H9 (cell line): Measurements from ENCODE around the gene HSPA12A. TPM values are rescaled to one million over a fixed set of nuclear protein-coding genes. Genes with fewer than 3 reads are reported as not detected.
A peak's percentile ranks its signal among the peaks of the same experiment; 100 is the strongest.

Experiments
- DNase-seq: peaks from one replicate; pipeline ENCODE4 v3.0.0-alpha.2; 2017
- H2AFZ ChIP-seq: one replicate; pipeline ENCODE4 v1.6.1; 2013; ENCODE audit warnings: mild to moderate bottlenecking, low read length, control low read depth, moderate library complexity
- H2AK5ac ChIP-seq: 2 replicates; pipeline ENCODE4 v1.6.1; 2013; ENCODE audit warnings: low read length, control low read depth, mixed read lengths; ENCODE audit not compliant: insufficient read length
- H2BK120ac ChIP-seq: one replicate; pipeline ENCODE4 v1.6.1; 2013; ENCODE audit warnings: low read depth, mild to moderate bottlenecking, low read length, control low read depth, inconsistent platforms; ENCODE audit not compliant: poor library complexity, severe bottlenecking
- H2BK12ac ChIP-seq: 2 replicates; pipeline ENCODE4 v1.6.1; 2013; ENCODE audit warnings: low read length, control low read depth, mixed read lengths, low read depth; ENCODE audit not compliant: insufficient read length
- H2BK15ac ChIP-seq: 2 replicates; pipeline ENCODE4 v1.6.1; 2013; ENCODE audit warnings: low read depth, low read length, control low read depth
- H2BK20ac ChIP-seq: one replicate; pipeline ENCODE4 v1.6.1; 2013; ENCODE audit warnings: low read depth, mild to moderate bottlenecking, low read length, control low read depth, inconsistent platforms; ENCODE audit not compliant: poor library complexity, severe bottlenecking
- H2BK5ac ChIP-seq: 2 replicates; pipeline ENCODE4 v1.6.1; 2013; ENCODE audit warnings: low read length, control low read depth, mixed read lengths; ENCODE audit not compliant: insufficient read length
- H3K14ac ChIP-seq: 2 replicates; pipeline ENCODE4 v1.6.1; 2013; ENCODE audit warnings: low read length, control low read depth; ENCODE audit not compliant: insufficient read depth
- H3K18ac ChIP-seq: 2 replicates; pipeline ENCODE4 v1.6.1; 2013; ENCODE audit warnings: low read depth, mild to moderate bottlenecking, mixed read lengths, low read length, control low read depth; ENCODE audit not compliant: insufficient read length
- H3K23ac ChIP-seq: 2 replicates; pipeline ENCODE4 v1.6.1; 2013; ENCODE audit warnings: low read length, control low read depth, mixed read lengths, low read depth; ENCODE audit not compliant: insufficient read length
- H3K23me2 ChIP-seq: 2 replicates; pipeline ENCODE4 v1.6.1; 2013; ENCODE audit warnings: low read depth, mild to moderate bottlenecking, mixed read lengths, low read length, control low read depth; ENCODE audit not compliant: insufficient read length, poor library complexity, severe bottlenecking
- H3K27ac ChIP-seq: 2 replicates; pipeline ENCODE4 v1.5.1; 2013; ENCODE audit warnings: low read length, control low read depth, mixed read lengths, low read depth; ENCODE audit not compliant: insufficient read length
- H3K27me3 ChIP-seq: 2 replicates; pipeline ENCODE4 v1.6.1; 2013; ENCODE audit warnings: low read length, control low read depth, inconsistent platforms; ENCODE audit not compliant: insufficient read depth
- H3K4ac ChIP-seq: 2 replicates; pipeline ENCODE4 v1.6.1; 2013; ENCODE audit warnings: low read depth, mild to moderate bottlenecking, control low read depth, inconsistent platforms, low read length, moderate library complexity
- H3K4me1 ChIP-seq: 2 replicates; pipeline ENCODE4 v1.6.1; 2013; ENCODE audit warnings: low read length, control low read depth, inconsistent platforms; ENCODE audit not compliant: insufficient read depth
- H3K4me2 ChIP-seq: 2 replicates; pipeline ENCODE4 v1.6.1; 2013; ENCODE audit warnings: low read length, control low read depth, mixed read lengths; ENCODE audit not compliant: insufficient read length, insufficient read depth
- H3K56ac ChIP-seq: 2 replicates; pipeline ENCODE4 v1.6.1; 2013; ENCODE audit warnings: low read depth, mild to moderate bottlenecking, mixed read lengths, low read length, control low read depth; ENCODE audit not compliant: insufficient read length
- H3K79me1 ChIP-seq: 2 replicates; pipeline ENCODE4 v1.6.1; 2013; ENCODE audit warnings: low read depth, mild to moderate bottlenecking, moderate library complexity, low read length, control low read depth, inconsistent platforms; ENCODE audit not compliant: insufficient read depth, poor library complexity, severe bottlenecking
- H3K79me2 ChIP-seq: 2 replicates; pipeline ENCODE4 v1.6.1; 2013; ENCODE audit warnings: low read length, control low read depth, inconsistent platforms; ENCODE audit not compliant: insufficient read depth
- H3K9ac ChIP-seq: 2 replicates; pipeline ENCODE4 v1.6.1; 2013; ENCODE audit warnings: low read length, control low read depth, mixed read lengths; ENCODE audit not compliant: insufficient read length; ENCODE audit errors: extremely low read depth
- H3K9me3 ChIP-seq: one replicate; pipeline ENCODE4 v1.6.1; 2013; ENCODE audit warnings: low read depth, low read length, inconsistent platforms; ENCODE audit not compliant: control insufficient read depth
- H3T11ph ChIP-seq: one replicate; pipeline ENCODE4 v1.6.1; 2013; ENCODE audit warnings: mild to moderate bottlenecking, low read length, control low read depth, inconsistent platforms
- H4K20me1 ChIP-seq: one replicate; pipeline ENCODE4 v1.6.1; 2013; ENCODE audit not compliant: control insufficient read depth, insufficient read length, insufficient read depth
- H4K5ac ChIP-seq: 2 replicates; pipeline ENCODE4 v1.6.1; 2013; ENCODE audit warnings: low read depth, mild to moderate bottlenecking, mixed read lengths, low read length, control low read depth; ENCODE audit not compliant: insufficient read length
- H4K8ac ChIP-seq: replicated peaks from 2 replicates; pipeline ENCODE4 v1.6.1; 2013; ENCODE audit warnings: low read length, control low read depth, mixed read lengths, low read depth; ENCODE audit not compliant: insufficient read length
- H4K91ac ChIP-seq: 2 replicates; pipeline ENCODE4 v1.6.1; 2013; ENCODE audit warnings: low read depth, mild to moderate bottlenecking, moderate library complexity, mixed read lengths, low read length, control low read depth; ENCODE audit not compliant: insufficient read length
- H3K27ac Mint-ChIP-seq, 3 experiments: 2 replicates in 2 of 3; 3 replicates in 1 of 3; pipeline ENCODE4 v1.8.0; 2020 to 2021; ENCODE audit warnings: mixed read lengths in 3 of 3, mild to moderate bottlenecking in 1 of 3, moderate library complexity in 1 of 3
- H3K27me3 Mint-ChIP-seq: 2 replicates; pipeline ENCODE4 v1.8.0; 2021; ENCODE audit warnings: low read depth, mild to moderate bottlenecking, moderate library complexity, mixed read lengths
- H3K36me3 Mint-ChIP-seq, 3 experiments: 2 replicates in 2 of 3; 3 replicates in 1 of 3; pipeline ENCODE4 v1.8.0; 2020 to 2021; ENCODE audit warnings: low read depth in 3 of 3, mixed read lengths in 3 of 3; ENCODE audit not compliant: insufficient read depth in 1 of 3
- H3K4me1 Mint-ChIP-seq, 2 experiments: 2 replicates each; pipeline ENCODE4 v1.8.0; 2020; ENCODE audit warnings: mixed read lengths in 2 of 2
- H3K4me3 Mint-ChIP-seq, 2 experiments: 2 replicates in 1 of 2; 3 replicates in 1 of 2; pipeline ENCODE4 v1.8.0; 2020 to 2021; ENCODE audit warnings: mild to moderate bottlenecking in 2 of 2, mixed read lengths in 2 of 2, moderate library complexity in 1 of 2
- H3K9me3 Mint-ChIP-seq, 2 experiments: 2 replicates in 1 of 2; 3 replicates in 1 of 2; pipeline ENCODE4 v1.8.0; 2020; ENCODE audit warnings: mild to moderate bottlenecking in 2 of 2, mixed read lengths in 2 of 2, moderate library complexity in 1 of 2
- WGBS: extraction: QIAGEN DNeasy Blood & Tissue Kit; methylation state at CpG from one replicate; pipeline ENCODE4 v1.1.7; 2013; ENCODE audit warnings: missing lambda C conversion rate, low lambda C conversion rate, mixed read lengths; ENCODE audit not compliant: insufficient read length; ENCODE audit errors: extremely low coverage; 5-methylcytosine and 5-hydroxymethylcytosine counted together
- total RNA-seq: library from RNA; stranded (reverse); gene quantifications from 2 replicates; pipeline ENCODE4 v1.2.1, GENCODE V29; 2021
- TF ChIP-seq, protein P1 (sequence below): fragments of 200-600 bp; sonication (generic); conservative IDR thresholded peaks from 3 replicates; pipeline ENCODE4 v1.8.0; 2021; ENCODE audit warnings: antibody characterized with exemption, mild to moderate bottlenecking

Gene HSPA12A
- total RNA-seq, 1 experiment from 2014 or later = 3.2 TPM

DNA sequence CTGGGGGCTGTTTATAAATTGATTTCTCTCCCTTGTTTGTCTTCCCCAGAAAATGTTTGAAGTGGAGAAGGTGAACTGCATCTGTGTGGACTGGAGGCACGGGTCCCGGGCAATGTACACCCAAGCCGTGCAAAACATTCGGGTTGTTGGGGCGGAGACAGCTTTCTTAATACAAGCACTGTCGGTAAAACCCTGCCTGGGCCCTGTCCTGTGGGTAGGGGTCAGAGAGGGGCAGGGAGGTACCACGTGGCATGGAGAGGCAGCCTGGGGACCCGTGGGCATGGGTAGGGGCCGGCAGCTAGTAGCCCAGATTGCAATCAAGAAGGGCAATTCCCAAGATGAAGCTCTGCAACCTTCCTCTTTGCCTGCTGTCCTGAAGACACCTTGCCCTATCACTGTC, 115.6 kb downstream of the HSPA12A start:
- no peak overlapping the region for H3K27ac ChIP-seq
- peaks cover 3 to 4% of the 10 kb centered on the region in 2 experiments; a peak in 3 of 4 replicates for H3K4me1 Mint-ChIP-seq
- no peaks in the 10 kb centered on the region for H3K79me1 ChIP-seq
- H2BK120ac ChIP-seq = no peak overlapping the region
- no peak overlapping the region for H3K9ac ChIP-seq
- WGBS = no CpG with 5 or more reads among the region's 9 CpGs
- no peaks in the 10 kb centered on the region for H3K4me1 ChIP-seq
- H3K27ac Mint-ChIP-seq = no peak overlapping the region; a peak in 1 of 7 replicates
- no peak overlapping the region for H4K8ac ChIP-seq
- H2AFZ ChIP-seq = no peak overlapping the region
- H3K79me2 ChIP-seq = no peaks in the 10 kb centered on the region
- H3K14ac ChIP-seq = no peak overlapping the region
- no peak overlapping the region for H2BK20ac ChIP-seq
- no peaks in the 10 kb centered on the region for H3K23me2 ChIP-seq
- no peak overlapping the region for H3K18ac ChIP-seq
- peaks cover 31% of the 10 kb centered on the region for H3K27me3 Mint-ChIP-seq
- no peak overlapping the region for H3K23ac ChIP-seq
- no peaks in the 10 kb centered on the region for H3K36me3 Mint-ChIP-seq
- H4K20me1 ChIP-seq = peaks cover 5% of the 10 kb centered on the region
- peak overlapping the region in 1 of 2 experiments; percentile 62; a peak in 2 of 5 replicates for H3K4me3 Mint-ChIP-seq
- no peak overlapping the region for H3K4me2 ChIP-seq
- TF ChIP-seq, protein P1, sequence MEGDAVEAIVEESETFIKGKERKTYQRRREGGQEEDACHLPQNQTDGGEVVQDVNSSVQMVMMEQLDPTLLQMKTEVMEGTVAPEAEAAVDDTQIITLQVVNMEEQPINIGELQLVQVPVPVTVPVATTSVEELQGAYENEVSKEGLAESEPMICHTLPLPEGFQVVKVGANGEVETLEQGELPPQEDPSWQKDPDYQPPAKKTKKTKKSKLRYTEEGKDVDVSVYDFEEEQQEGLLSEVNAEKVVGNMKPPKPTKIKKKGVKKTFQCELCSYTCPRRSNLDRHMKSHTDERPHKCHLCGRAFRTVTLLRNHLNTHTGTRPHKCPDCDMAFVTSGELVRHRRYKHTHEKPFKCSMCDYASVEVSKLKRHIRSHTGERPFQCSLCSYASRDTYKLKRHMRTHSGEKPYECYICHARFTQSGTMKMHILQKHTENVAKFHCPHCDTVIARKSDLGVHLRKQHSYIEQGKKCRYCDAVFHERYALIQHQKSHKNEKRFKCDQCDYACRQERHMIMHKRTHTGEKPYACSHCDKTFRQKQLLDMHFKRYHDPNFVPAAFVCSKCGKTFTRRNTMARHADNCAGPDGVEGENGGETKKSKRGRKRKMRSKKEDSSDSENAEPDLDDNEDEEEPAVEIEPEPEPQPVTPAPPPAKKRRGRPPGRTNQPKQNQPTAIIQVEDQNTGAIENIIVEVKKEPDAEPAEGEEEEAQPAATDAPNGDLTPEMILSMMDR = no peak
- no peaks in the 10 kb centered on the region for H3K27me3 ChIP-seq
- no peak overlapping the region for H3K4ac ChIP-seq
- H3T11ph ChIP-seq = no peak overlapping the region
- no peaks in the 10 kb centered on the region; a peak in 1 of 5 replicates for H3K9me3 Mint-ChIP-seq
- H3K56ac ChIP-seq = no peak overlapping the region
- no peak overlapping the region for H2AK5ac ChIP-seq
- no peak for DNase-seq
- H3K9me3 ChIP-seq = no peaks in the 10 kb centered on the region
- H2BK12ac ChIP-seq = no peak overlapping the region
- H4K91ac ChIP-seq = no peak overlapping the region
- H2BK5ac ChIP-seq = no peak overlapping the region
- H4K5ac ChIP-seq = no peak overlapping the region
- no peak overlapping the region for H2BK15ac ChIP-seq
